H9 (cell line): ENCODE measurements around the gene ERP27. TPM values are rescaled to one million over a fixed set of nuclear protein-coding genes. Genes with fewer than 3 reads are reported as not detected.

Experiments used
- DNase-seq: peaks from one replicate; pipeline ENCODE4 v3.0.0-alpha.2; 2017
- H2AFZ ChIP-seq: one replicate; pipeline ENCODE4 v1.6.1; 2013; ENCODE audit warnings: mild to moderate bottlenecking, low read length, control low read depth, moderate library complexity
- H2AK5ac ChIP-seq: 2 replicates; pipeline ENCODE4 v1.6.1; 2013; ENCODE audit warnings: low read length, control low read depth, mixed read lengths; ENCODE audit not compliant: insufficient read length
- H2BK120ac ChIP-seq: one replicate; pipeline ENCODE4 v1.6.1; 2013; ENCODE audit warnings: low read depth, mild to moderate bottlenecking, low read length, control low read depth, inconsistent platforms; ENCODE audit not compliant: poor library complexity, severe bottlenecking
- H2BK12ac ChIP-seq: 2 replicates; pipeline ENCODE4 v1.6.1; 2013; ENCODE audit warnings: low read length, control low read depth, mixed read lengths, low read depth; ENCODE audit not compliant: insufficient read length
- H2BK15ac ChIP-seq: 2 replicates; pipeline ENCODE4 v1.6.1; 2013; ENCODE audit warnings: low read depth, low read length, control low read depth
- H2BK20ac ChIP-seq: one replicate; pipeline ENCODE4 v1.6.1; 2013; ENCODE audit warnings: low read depth, mild to moderate bottlenecking, low read length, control low read depth, inconsistent platforms; ENCODE audit not compliant: poor library complexity, severe bottlenecking
- H2BK5ac ChIP-seq: 2 replicates; pipeline ENCODE4 v1.6.1; 2013; ENCODE audit warnings: low read length, control low read depth, mixed read lengths; ENCODE audit not compliant: insufficient read length
- H3K14ac ChIP-seq: 2 replicates; pipeline ENCODE4 v1.6.1; 2013; ENCODE audit warnings: low read length, control low read depth; ENCODE audit not compliant: insufficient read depth
- H3K18ac ChIP-seq: 2 replicates; pipeline ENCODE4 v1.6.1; 2013; ENCODE audit warnings: low read depth, mild to moderate bottlenecking, mixed read lengths, low read length, control low read depth; ENCODE audit not compliant: insufficient read length
- H3K23ac ChIP-seq: 2 replicates; pipeline ENCODE4 v1.6.1; 2013; ENCODE audit warnings: low read length, control low read depth, mixed read lengths, low read depth; ENCODE audit not compliant: insufficient read length
- H3K23me2 ChIP-seq: 2 replicates; pipeline ENCODE4 v1.6.1; 2013; ENCODE audit warnings: low read depth, mild to moderate bottlenecking, mixed read lengths, low read length, control low read depth; ENCODE audit not compliant: insufficient read length, poor library complexity, severe bottlenecking
- H3K27ac ChIP-seq: 2 replicates; pipeline ENCODE4 v1.5.1; 2013; ENCODE audit warnings: low read length, control low read depth, mixed read lengths, low read depth; ENCODE audit not compliant: insufficient read length
- H3K27me3 ChIP-seq: 2 replicates; pipeline ENCODE4 v1.6.1; 2013; ENCODE audit warnings: low read length, control low read depth, inconsistent platforms; ENCODE audit not compliant: insufficient read depth
- H3K4ac ChIP-seq: 2 replicates; pipeline ENCODE4 v1.6.1; 2013; ENCODE audit warnings: low read depth, mild to moderate bottlenecking, control low read depth, inconsistent platforms, low read length, moderate library complexity
- H3K4me1 ChIP-seq: 2 replicates; pipeline ENCODE4 v1.6.1; 2013; ENCODE audit warnings: low read length, control low read depth, inconsistent platforms; ENCODE audit not compliant: insufficient read depth
- H3K4me2 ChIP-seq: 2 replicates; pipeline ENCODE4 v1.6.1; 2013; ENCODE audit warnings: low read length, control low read depth, mixed read lengths; ENCODE audit not compliant: insufficient read length, insufficient read depth
- H3K56ac ChIP-seq: 2 replicates; pipeline ENCODE4 v1.6.1; 2013; ENCODE audit warnings: low read depth, mild to moderate bottlenecking, mixed read lengths, low read length, control low read depth; ENCODE audit not compliant: insufficient read length
- H3K79me1 ChIP-seq: 2 replicates; pipeline ENCODE4 v1.6.1; 2013; ENCODE audit warnings: low read depth, mild to moderate bottlenecking, moderate library complexity, low read length, control low read depth, inconsistent platforms; ENCODE audit not compliant: insufficient read depth, poor library complexity, severe bottlenecking
- H3K79me2 ChIP-seq: 2 replicates; pipeline ENCODE4 v1.6.1; 2013; ENCODE audit warnings: low read length, control low read depth, inconsistent platforms; ENCODE audit not compliant: insufficient read depth
- H3K9ac ChIP-seq: 2 replicates; pipeline ENCODE4 v1.6.1; 2013; ENCODE audit warnings: low read length, control low read depth, mixed read lengths; ENCODE audit not compliant: insufficient read length; ENCODE audit errors: extremely low read depth
- H3K9me3 ChIP-seq: one replicate; pipeline ENCODE4 v1.6.1; 2013; ENCODE audit warnings: low read depth, low read length, inconsistent platforms; ENCODE audit not compliant: control insufficient read depth
- H3T11ph ChIP-seq: one replicate; pipeline ENCODE4 v1.6.1; 2013; ENCODE audit warnings: mild to moderate bottlenecking, low read length, control low read depth, inconsistent platforms
- H4K20me1 ChIP-seq: one replicate; pipeline ENCODE4 v1.6.1; 2013; ENCODE audit not compliant: control insufficient read depth, insufficient read length, insufficient read depth
- H4K5ac ChIP-seq: 2 replicates; pipeline ENCODE4 v1.6.1; 2013; ENCODE audit warnings: low read depth, mild to moderate bottlenecking, mixed read lengths, low read length, control low read depth; ENCODE audit not compliant: insufficient read length
- H4K8ac ChIP-seq: replicated peaks from 2 replicates; pipeline ENCODE4 v1.6.1; 2013; ENCODE audit warnings: low read length, control low read depth, mixed read lengths, low read depth; ENCODE audit not compliant: insufficient read length
- H4K91ac ChIP-seq: 2 replicates; pipeline ENCODE4 v1.6.1; 2013; ENCODE audit warnings: low read depth, mild to moderate bottlenecking, moderate library complexity, mixed read lengths, low read length, control low read depth; ENCODE audit not compliant: insufficient read length
- H3K27ac Mint-ChIP-seq, 3 experiments: 2 replicates in 2 of 3; 3 replicates in 1 of 3; pipeline ENCODE4 v1.8.0; 2020 to 2021; ENCODE audit warnings: mixed read lengths in 3 of 3, mild to moderate bottlenecking in 1 of 3, moderate library complexity in 1 of 3
- H3K27me3 Mint-ChIP-seq: 2 replicates; pipeline ENCODE4 v1.8.0; 2021; ENCODE audit warnings: low read depth, mild to moderate bottlenecking, moderate library complexity, mixed read lengths
- H3K36me3 Mint-ChIP-seq, 3 experiments: 2 replicates in 2 of 3; 3 replicates in 1 of 3; pipeline ENCODE4 v1.8.0; 2020 to 2021; ENCODE audit warnings: low read depth in 3 of 3, mixed read lengths in 3 of 3; ENCODE audit not compliant: insufficient read depth in 1 of 3
- H3K4me1 Mint-ChIP-seq, 2 experiments: 2 replicates each; pipeline ENCODE4 v1.8.0; 2020; ENCODE audit warnings: mixed read lengths in 2 of 2
- H3K4me3 Mint-ChIP-seq, 2 experiments: 2 replicates in 1 of 2; 3 replicates in 1 of 2; pipeline ENCODE4 v1.8.0; 2020 to 2021; ENCODE audit warnings: mild to moderate bottlenecking in 2 of 2, mixed read lengths in 2 of 2, moderate library complexity in 1 of 2
- H3K9me3 Mint-ChIP-seq, 2 experiments: 2 replicates in 1 of 2; 3 replicates in 1 of 2; pipeline ENCODE4 v1.8.0; 2020; ENCODE audit warnings: mild to moderate bottlenecking in 2 of 2, mixed read lengths in 2 of 2, moderate library complexity in 1 of 2
- WGBS: extraction: QIAGEN DNeasy Blood & Tissue Kit; methylation state at CpG from one replicate; pipeline ENCODE4 v1.1.7; 2013; ENCODE audit warnings: missing lambda C conversion rate, low lambda C conversion rate, mixed read lengths; ENCODE audit not compliant: insufficient read length; ENCODE audit errors: extremely low coverage; 5-methylcytosine and 5-hydroxymethylcytosine counted together
- total RNA-seq: library from RNA; stranded (reverse); gene quantifications from 2 replicates; pipeline ENCODE4 v1.2.1, GENCODE V29; 2021
- TF ChIP-seq, protein P1 (sequence below): fragments of 200-600 bp; sonication (generic); conservative IDR thresholded peaks from 3 replicates; pipeline ENCODE4 v1.8.0; 2021; ENCODE audit warnings: antibody characterized with exemption, mild to moderate bottlenecking

ERP27 gene
- total RNA-seq, 1 experiment from 2014 or later: not detected

DNA sequence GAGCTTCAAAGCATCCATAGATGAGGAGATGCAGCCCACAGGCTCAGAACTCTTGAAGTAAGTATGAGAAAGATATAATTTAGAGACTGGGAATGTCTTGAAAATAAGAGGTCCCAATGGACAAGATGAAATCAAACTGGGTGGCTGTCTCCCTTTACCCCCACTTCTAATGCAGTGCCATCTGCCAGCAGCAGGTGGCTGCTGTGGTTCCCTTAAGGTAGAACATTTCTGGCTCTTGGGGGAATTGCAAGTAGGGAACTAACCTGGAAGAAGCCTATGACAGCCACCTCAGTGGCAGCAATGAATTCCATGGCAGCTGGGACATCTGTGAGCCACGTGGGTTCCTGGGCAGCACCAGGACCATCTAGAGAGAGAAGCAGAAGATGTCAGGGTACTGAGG, 648 bp downstream of the ERP27 start:
- Histone ChIP-seq H2BK20ac (no peak overlapping the region), H2BK5ac (no peak overlapping the region), H3T11ph (no peak overlapping the region), H3K23ac (no peak overlapping the region), H3K9ac (no peak overlapping the region), H3K4me1 (no peaks in the 10 kb centered on the region), H3K9me3 (no peaks in the 10 kb centered on the region), H2BK120ac (no peak overlapping the region), H3K27ac (no peak overlapping the region), H2AK5ac (no peak overlapping the region), H4K5ac (no peak overlapping the region), H3K23me2 (no peaks in the 10 kb centered on the region), H4K91ac (no peak overlapping the region), H3K18ac (no peak overlapping the region), H4K8ac (no peak overlapping the region), H3K27me3 (no peaks in the 10 kb centered on the region), H3K14ac (no peak overlapping the region), H4K20me1 (no peaks in the 10 kb centered on the region), H2AFZ (no peak overlapping the region), H2BK15ac (no peak overlapping the region), H3K4me2 (no peak overlapping the region), H3K79me1 (no peaks in the 10 kb centered on the region), H3K56ac (no peak overlapping the region), H3K4ac (no peak overlapping the region), H3K79me2 (no peaks in the 10 kb centered on the region), H2BK12ac (no peak overlapping the region)
- Mint-ChIP-seq H3K4me3 (no peak overlapping the region), H3K27me3 (no peaks in the 10 kb centered on the region; the same call in 1 of the 2 replicates), H3K9me3 (no peaks in the 10 kb centered on the region), H3K36me3 (no peaks in the 10 kb centered on the region), H3K27ac (no peak overlapping the region; a peak in 2 of 7 replicates), H3K4me1 (no peaks in the 10 kb centered on the region; a peak in 1 of 4 replicates)
- TF ChIP-seq, protein P1, sequence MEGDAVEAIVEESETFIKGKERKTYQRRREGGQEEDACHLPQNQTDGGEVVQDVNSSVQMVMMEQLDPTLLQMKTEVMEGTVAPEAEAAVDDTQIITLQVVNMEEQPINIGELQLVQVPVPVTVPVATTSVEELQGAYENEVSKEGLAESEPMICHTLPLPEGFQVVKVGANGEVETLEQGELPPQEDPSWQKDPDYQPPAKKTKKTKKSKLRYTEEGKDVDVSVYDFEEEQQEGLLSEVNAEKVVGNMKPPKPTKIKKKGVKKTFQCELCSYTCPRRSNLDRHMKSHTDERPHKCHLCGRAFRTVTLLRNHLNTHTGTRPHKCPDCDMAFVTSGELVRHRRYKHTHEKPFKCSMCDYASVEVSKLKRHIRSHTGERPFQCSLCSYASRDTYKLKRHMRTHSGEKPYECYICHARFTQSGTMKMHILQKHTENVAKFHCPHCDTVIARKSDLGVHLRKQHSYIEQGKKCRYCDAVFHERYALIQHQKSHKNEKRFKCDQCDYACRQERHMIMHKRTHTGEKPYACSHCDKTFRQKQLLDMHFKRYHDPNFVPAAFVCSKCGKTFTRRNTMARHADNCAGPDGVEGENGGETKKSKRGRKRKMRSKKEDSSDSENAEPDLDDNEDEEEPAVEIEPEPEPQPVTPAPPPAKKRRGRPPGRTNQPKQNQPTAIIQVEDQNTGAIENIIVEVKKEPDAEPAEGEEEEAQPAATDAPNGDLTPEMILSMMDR: peak; percentile 51; the same call in 2 of the 3 replicates
- WGBS: no CpG with 5 or more reads among the region's 1 CpG
- peak; percentile 45 for DNase-seq
